WERI-Rb-1 (cell line): Measurements from ENCODE around the gene HSPB1.
"Not testable (repeated sequence)": the region's sequence is repeated elsewhere in the genome, so short reads cannot be mapped to it uniquely, and the experiment has no call there.

ENCODE experiments used
- DNase-seq: peaks from one replicate; pipeline ENCODE4 v3.0.0-alpha.2; 2020
- H3K27ac ChIP-seq: fragments of 250-450 bp; sonication (Bioruptor Pico); 2 replicates; pipeline ENCODE4 v1.5.1; 2020; ENCODE audit warnings: mild to moderate bottlenecking, moderate library complexity
- H3K27me3 ChIP-seq: fragments of 250-450 bp; sonication (Bioruptor Pico); 2 replicates; pipeline ENCODE4 v1.5.1; 2021; ENCODE audit warnings: mild to moderate bottlenecking, low read depth, moderate library complexity; ENCODE audit not compliant: insufficient read depth, severe bottlenecking
- H3K36me3 ChIP-seq: fragments of 250-450 bp; sonication (Bioruptor Pico); 2 replicates; pipeline ENCODE4 v1.5.1; 2020; ENCODE audit warnings: mild to moderate bottlenecking, moderate library complexity
- H3K4me3 ChIP-seq: 2 replicates; pipeline ENCODE4 v1.5.1; 2011; ENCODE audit warnings: low read depth, mild to moderate bottlenecking, control low read depth, low read length
- H3K9me3 ChIP-seq: fragments of 250-450 bp; sonication (Bioruptor Pico); 2 replicates; pipeline ENCODE4 v1.5.1; 2021; ENCODE audit warnings: mild to moderate bottlenecking, moderate library complexity; ENCODE audit not compliant: severe bottlenecking
- CTCF ChIP-seq: IDR thresholded peaks from 2 replicates; pipeline ENCODE4 v1.5.1; 2011; ENCODE audit warnings: low read depth, mild to moderate bottlenecking, control low read depth, inconsistent platforms, low read length

HSPB1 gene

DNA sequence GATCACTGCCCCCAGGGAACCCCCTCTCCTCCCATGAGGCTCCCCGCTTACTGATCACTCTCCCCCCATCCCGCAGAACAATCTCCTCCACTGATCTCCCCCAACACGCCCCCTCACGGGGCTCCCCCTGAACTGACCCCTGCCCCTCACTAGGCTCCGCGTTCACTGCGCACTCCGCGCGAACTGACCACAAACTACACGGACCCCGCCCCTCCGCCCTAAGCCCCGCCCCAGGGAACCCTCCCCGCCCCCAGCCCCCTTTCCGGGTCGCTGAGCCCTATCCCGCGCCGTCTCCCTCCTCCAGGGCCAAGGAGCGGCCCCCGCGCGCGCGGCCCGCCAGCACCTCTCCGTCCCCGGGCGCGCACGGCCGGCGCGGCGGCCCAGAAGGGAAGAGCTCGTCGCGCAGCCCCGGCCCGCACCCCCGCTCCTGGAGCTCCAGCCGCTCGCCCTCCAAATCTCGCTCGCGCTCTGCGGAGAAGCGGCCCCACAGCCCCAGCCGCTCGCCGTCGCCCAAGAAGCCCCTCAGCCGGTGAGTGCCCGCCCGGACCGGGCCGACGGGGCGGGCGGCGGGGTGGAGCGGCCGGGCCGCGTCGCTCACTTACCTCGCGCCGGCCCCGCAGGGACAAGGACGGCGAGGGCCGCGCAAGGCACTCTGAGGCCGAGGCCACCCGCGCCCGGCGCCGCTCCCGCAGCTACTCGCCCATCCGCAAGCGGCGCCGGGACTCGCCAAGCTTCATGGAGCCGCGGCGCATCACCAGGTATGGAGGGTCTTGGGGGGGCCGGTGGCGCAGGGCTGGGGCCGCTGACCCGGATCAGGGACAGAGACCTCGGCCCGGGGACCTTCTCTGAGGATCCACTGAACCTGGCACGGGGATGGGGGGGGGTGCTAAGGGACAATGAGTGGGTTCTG, 19.9 kb upstream of the HSPB1 start:
- no peak overlapping the region for H3K27ac ChIP-seq
- no peak for TF ChIP-seq CTCF
- no peak for DNase-seq
- H3K36me3 ChIP-seq = peaks cover 29% of the 10 kb centered on the region
- no peaks in the 10 kb centered on the region for H3K9me3 ChIP-seq
- H3K27me3 ChIP-seq = no peaks in the 10 kb centered on the region
- H3K4me3 ChIP-seq = no peak overlapping the region

DNA sequence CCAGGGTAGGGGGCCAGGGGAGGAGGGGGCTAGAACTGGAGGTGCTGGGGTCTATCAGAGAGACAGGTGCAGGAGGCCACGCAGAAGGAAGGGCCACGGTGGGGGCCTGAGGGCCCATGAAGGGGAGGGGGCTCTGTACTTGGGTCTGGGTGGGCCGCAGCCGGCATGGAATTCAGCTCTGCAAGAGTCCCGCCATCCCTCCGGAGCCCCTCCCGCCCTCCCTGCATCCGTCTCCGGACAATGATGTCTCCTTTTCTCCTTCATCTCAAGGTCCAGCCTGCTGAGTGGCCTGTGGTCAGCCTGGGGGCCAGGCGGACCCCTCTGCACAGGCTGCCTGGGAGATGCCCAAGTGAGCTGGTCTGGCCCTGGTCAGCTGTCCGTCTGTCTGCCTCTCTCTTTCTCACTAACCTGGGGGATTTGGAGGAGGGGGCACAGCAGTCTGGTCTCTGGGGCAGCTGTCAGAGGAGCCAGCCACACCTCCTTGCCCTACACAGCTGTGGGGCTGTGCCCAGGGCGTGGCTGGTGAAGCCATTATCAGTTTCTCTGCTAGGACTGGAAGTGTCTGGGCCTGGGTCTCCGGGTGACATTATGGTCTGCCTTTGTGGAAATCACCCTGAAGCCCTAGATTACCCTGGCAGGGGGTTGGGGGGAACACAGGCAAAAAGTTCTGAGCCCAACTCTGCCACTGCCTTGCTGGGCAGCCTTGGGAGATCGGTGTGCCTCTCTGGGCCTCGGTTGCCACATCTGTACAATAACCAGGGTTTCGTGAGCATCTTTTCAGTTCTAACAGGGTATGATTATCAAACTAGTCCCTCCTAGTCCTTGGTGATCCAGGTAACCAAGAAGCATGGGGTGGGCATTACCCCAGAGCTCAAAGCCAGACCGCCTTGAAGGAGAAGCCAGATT, 19.0 kb upstream of the HSPB1 start:
- Histone ChIP-seq H3K4me3 (no peak overlapping the region), H3K27ac (no peak overlapping the region), H3K36me3 (peaks cover 29% of the 10 kb centered on the region), H3K27me3 (no peaks in the 10 kb centered on the region), H3K9me3 (no peaks in the 10 kb centered on the region)
- DNase-seq = no peak
- no peak for TF ChIP-seq CTCF

DNA sequence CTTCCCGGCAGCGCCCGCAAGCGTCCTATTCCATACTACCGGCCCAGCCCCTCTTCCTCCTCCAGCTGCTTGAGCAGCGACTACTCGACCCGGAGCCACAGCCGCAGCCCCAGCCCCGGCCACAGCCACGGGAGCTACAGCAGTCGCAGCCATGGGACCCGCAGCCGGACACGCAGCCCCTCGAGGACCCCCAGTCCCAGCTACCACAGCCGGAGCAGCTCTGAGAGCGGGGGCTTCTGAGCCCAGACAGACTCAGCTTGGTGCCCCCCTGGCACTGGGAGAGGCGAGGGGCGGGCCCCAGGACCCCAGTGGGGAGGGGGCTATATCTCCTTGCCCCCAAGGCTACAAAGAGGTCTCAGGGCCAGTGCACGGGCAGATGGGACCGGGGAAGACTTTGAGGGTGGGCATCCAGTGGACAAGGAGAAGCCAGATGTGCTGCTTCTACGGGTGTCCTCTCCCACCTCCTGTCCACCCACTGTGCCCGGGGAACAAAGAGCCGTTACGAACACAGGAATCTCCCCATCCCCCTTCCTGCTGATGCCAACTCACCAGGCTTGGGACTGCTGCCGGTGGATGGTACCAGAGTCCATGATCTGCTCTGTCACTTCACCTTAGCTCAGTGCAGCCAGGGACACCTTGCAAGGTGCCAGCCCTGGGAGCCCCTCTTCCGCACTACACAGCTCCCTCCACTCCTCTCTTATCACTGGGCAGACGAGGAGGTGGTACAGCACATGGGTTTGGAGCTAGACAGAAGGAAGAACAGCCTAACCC, 16.7 kb upstream of the HSPB1 start:
- H3K9me3 ChIP-seq = no peaks in the 10 kb centered on the region
- no peak for DNase-seq
- no peak for TF ChIP-seq CTCF
- H3K36me3 ChIP-seq = peaks cover 29% of the 10 kb centered on the region
- no peak overlapping the region for H3K27ac ChIP-seq
- no peaks in the 10 kb centered on the region for H3K27me3 ChIP-seq
- no peak overlapping the region for H3K4me3 ChIP-seq

- TF ChIP-seq CTCF = no peak
- Histone ChIP-seq H3K9me3 (no peaks in the 10 kb centered on the region), H3K27ac (no peak overlapping the region), H3K36me3 (peaks cover 29% of the 10 kb centered on the region), H3K4me3 (no peak overlapping the region), H3K27me3 (no peaks in the 10 kb centered on the region)
- no peak for DNase-seq
Measured at GRCh38 chr7:76286842-76287403, 15.6 kb upstream of the HSPB1 start.

DNA sequence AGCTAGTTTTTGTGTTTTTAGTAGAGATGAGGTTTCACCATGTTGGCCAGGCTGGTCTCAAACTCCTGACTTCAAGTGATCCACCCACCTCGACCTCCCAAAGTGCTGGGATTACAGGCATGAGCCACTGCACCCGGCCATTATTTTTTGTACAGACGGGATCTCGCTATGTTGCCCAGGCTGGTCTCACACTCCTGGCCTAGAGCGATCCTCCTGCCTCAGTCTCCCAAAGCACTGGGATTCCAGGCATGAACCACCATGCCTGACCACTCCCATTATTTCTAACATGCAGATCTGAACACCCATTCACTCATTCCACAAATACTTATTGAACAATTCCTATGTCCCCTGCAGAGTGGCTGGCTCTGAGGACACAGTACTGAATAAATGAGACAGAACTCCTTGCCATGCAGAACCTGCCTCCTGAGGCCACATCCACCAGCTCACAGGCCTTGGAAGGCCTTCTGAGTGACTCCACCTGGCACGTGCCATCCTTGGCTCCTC, 11.6 kb upstream of the HSPB1 start:
- H3K4me3 ChIP-seq, H3K27me3 ChIP-seq, DNase-seq, H3K9me3 ChIP-seq, H3K27ac ChIP-seq, H3K36me3 ChIP-seq: not testable (repeated sequence)
